GM23248 (cell line): ENCODE measurements around the gene PCMTD2. TPM values are rescaled to one million over a fixed set of nuclear protein-coding genes. Genes with fewer than 3 reads are reported as not detected.

Experiments used
- polyA plus RNA-seq: library from polyadenylated mRNA; unstranded; fragments of >200 nt; fragmentation: Nextera tagmentation; extraction: Ambion mirVana; gene quantifications from 2 replicates; pipeline ENCODE4 v1.2.1, GENCODE V29; 2016
- small RNA-seq: library from RNA; depleted of rRNA; stranded (forward); fragments of <200 nt; gene quantifications from one replicate; pipeline ENCODE3, GENCODE V24; 2014; ENCODE audit warnings: low read depth, low replicate concordance
- total RNA-seq: library from RNA; depleted of rRNA; stranded (reverse); fragments of >200 nt; shearing (Covaris generic); gene quantifications from 2 replicates; pipeline ENCODE4 v1.2.3, GENCODE V29; 2014; rRNA removed

PCMTD2 gene
- total and polyA plus RNA-seq, 2 experiments from 2014 or later, result 21.1 to 34.3 TPM

Small RNA genes lying within 50 kb of the gene (small RNA-seq; reads per million reads assigned to genes)
- gene AL137028.2, result not detected

Other genes with a start within 250 kb of the PCMTD2 start
- gene C20orf204, start 219.6 kb upstream of the PCMTD2 start, total RNA-seq, result 0.32 and 0.51 TPM in 2 replicates
- gene C20orf204, start 219.6 kb upstream of the PCMTD2 start, polyA plus RNA-seq, result 0.09 and 0.14 TPM in 2 replicates
- gene SOX18, start 206.1 kb upstream of the PCMTD2 start, total RNA-seq, result not detected in 2 replicates
- gene SOX18, start 206.1 kb upstream of the PCMTD2 start, polyA plus RNA-seq, result not detected in 2 replicates
- 34.3 and 39.2 TPM in 2 replicates for gene TCEA2, start 192.6 kb upstream of the PCMTD2 start, total RNA-seq
- 67.9 and 70.7 TPM in 2 replicates for gene TCEA2, start 192.6 kb upstream of the PCMTD2 start, polyA plus RNA-seq
- gene RGS19, start 176.2 kb upstream of the PCMTD2 start, total RNA-seq, result 7.0 and 13.2 TPM in 2 replicates
- gene RGS19, start 176.2 kb upstream of the PCMTD2 start, polyA plus RNA-seq, result 18.7 and 20.9 TPM in 2 replicates
- gene OPRL1, start 175.7 kb upstream of the PCMTD2 start, total RNA-seq, result 0.86 and 1.1 TPM in 2 replicates
- 0.35 and 0.53 TPM in 2 replicates for gene OPRL1, start 175.7 kb upstream of the PCMTD2 start, polyA plus RNA-seq
- gene LKAAEAR1, start 171.3 kb upstream of the PCMTD2 start, total RNA-seq, result 3.7 TPM in 1 of 2 replicates, not detected in the other
- 0.59 TPM in 1 of 2 replicates, not detected in the other for gene LKAAEAR1, start 171.3 kb upstream of the PCMTD2 start, polyA plus RNA-seq
- not detected in 2 replicates for gene NPBWR2, start 148.2 kb upstream of the PCMTD2 start, total RNA-seq
- not detected in 2 replicates for gene NPBWR2, start 148.2 kb upstream of the PCMTD2 start, polyA plus RNA-seq
- not detected in 2 replicates for gene MYT1, start 91.3 kb upstream of the PCMTD2 start, total RNA-seq
- gene MYT1, start 91.3 kb upstream of the PCMTD2 start, polyA plus RNA-seq, result not detected in 2 replicates